Fibroblast of mammary gland (primary cell): ENCODE results near the gene PRICKLE1.

Source experiments
- DNase-seq: peaks from one replicate; pipeline ENCODE4 v3.0.0-alpha.2; 2010; ENCODE audit warnings: low read depth
- H3K4me3 ChIP-seq: 2 replicates; pipeline ENCODE4 v1.5.1; 2011; ENCODE audit warnings: low read depth, mild to moderate bottlenecking, low read length, moderate library complexity; ENCODE audit not compliant: control insufficient read depth
- CTCF ChIP-seq: conservative IDR thresholded peaks from 2 replicates; pipeline ENCODE4 v1.5.1; 2011; ENCODE audit warnings: low read depth, low read length, inconsistent platforms; ENCODE audit not compliant: control insufficient read depth, insufficient read depth

PRICKLE1 gene

GRCh38 chr12:42485823-42486222, 103.7 kb downstream of the PRICKLE1 start:
- no peak for DNase-seq
- no peak overlapping the region for H3K4me3 ChIP-seq
- TF ChIP-seq CTCF = no peak

GRCh38 chr12:42484996-42485395, 104.5 kb downstream of the PRICKLE1 start:
- no peak for TF ChIP-seq CTCF
- no peak overlapping the region for H3K4me3 ChIP-seq
- no peak for DNase-seq

GRCh38 chr12:42483521-42483790, 106.1 kb downstream of the PRICKLE1 start:
- no peak for TF ChIP-seq CTCF
- H3K4me3 ChIP-seq = peak overlapping the region; percentile 76
- no peak for DNase-seq

- peak overlapping the region; percentile 76 for H3K4me3 ChIP-seq
- no peak for TF ChIP-seq CTCF
- DNase-seq = peak; percentile 55
Observed at GRCh38 chr12:42482748-42483520, 106.6 kb downstream of the PRICKLE1 start.

- no peak for TF ChIP-seq CTCF
- DNase-seq = peak; percentile 49
- H3K4me3 ChIP-seq = peak overlapping the region; percentile 76
Observed at GRCh38 chr12:42482041-42482747, 107.4 kb downstream of the PRICKLE1 start.

GRCh38 chr12:42481368-42481767, 108.2 kb downstream of the PRICKLE1 start:
- TF ChIP-seq CTCF = no peak
- H3K4me3 ChIP-seq = no peak overlapping the region
- no peak for DNase-seq
